Activated naive CD8-positive, alpha-beta T cell treated with anti-CD3 and anti-CD28 coated beads, Interleukin-2, amount 50 U/mL, for 24 hours (primary cell): Measurements from ENCODE around the gene PRDM5.

Experiments
- ATAC-seq: fragments of 150-1000 bp; cut with Tn5 transposase; one replicate; pipeline ENCODE4 v1.10.0; 2021
- DNase-seq: peaks from one replicate; pipeline ENCODE4 v3.0.0; 2021
- H3K27ac Mint-ChIP-seq: one replicate; pipeline ENCODE4 v1.8.0; 2021; ENCODE audit warnings: mild to moderate bottlenecking, mixed read lengths
- H3K27me3 Mint-ChIP-seq: one replicate; pipeline ENCODE4 v1.8.0; 2021; ENCODE audit warnings: mixed read lengths
- H3K36me3 Mint-ChIP-seq: one replicate; pipeline ENCODE4 v1.8.0; 2021; ENCODE audit warnings: low read depth, mixed read lengths
- H3K4me1 Mint-ChIP-seq: one replicate; pipeline ENCODE4 v1.8.0; 2021; ENCODE audit warnings: mixed read lengths
- H3K4me3 Mint-ChIP-seq: one replicate; pipeline ENCODE4 v1.8.0; 2021; ENCODE audit warnings: mild to moderate bottlenecking, moderate library complexity, mixed read lengths
- H3K9me3 Mint-ChIP-seq: one replicate; pipeline ENCODE4 v1.8.0; 2021; ENCODE audit warnings: mixed read lengths

The PRDM5 gene

DNA sequence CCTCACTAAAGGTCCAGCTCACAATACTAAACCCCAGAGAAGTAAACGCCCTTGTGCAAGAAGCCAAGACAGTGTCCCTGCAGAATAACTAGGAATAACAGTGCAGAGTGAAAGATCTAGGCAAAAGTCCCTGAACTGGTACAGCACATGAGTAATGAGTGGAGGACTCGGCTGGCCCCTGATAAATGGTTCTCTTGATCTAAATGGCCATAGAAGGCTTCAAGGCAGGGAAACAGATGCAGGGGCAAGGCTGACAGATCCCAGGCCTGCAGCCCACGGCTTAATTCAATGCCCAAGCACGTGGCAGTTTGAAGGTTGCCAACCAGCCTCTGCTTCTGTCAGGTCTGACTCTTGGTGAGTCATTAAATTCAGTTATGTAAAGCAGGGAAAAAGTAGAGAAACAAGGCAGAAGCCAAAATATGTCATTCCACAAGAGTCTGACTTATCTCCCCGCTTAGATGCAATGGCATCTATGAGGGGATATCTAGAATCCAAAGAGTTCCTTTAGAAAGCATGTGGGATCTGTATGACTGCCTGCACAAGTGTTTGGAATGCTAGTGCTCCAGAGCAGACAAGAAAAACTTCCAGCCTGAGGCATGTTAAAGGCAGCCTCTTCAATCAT is 121.3 kb downstream of the PRDM5 start:
- no peaks in the 10 kb centered on the region for H3K9me3 Mint-ChIP-seq
- DNase-seq (no peak), ATAC-seq (no peak)
- no peaks in the 10 kb centered on the region for H3K36me3 Mint-ChIP-seq
- H3K4me3 Mint-ChIP-seq = no peak overlapping the region
- no peak overlapping the region for H3K27ac Mint-ChIP-seq
- H3K4me1 Mint-ChIP-seq = no peaks in the 10 kb centered on the region
- H3K27me3 Mint-ChIP-seq = no peaks in the 10 kb centered on the region

DNA sequence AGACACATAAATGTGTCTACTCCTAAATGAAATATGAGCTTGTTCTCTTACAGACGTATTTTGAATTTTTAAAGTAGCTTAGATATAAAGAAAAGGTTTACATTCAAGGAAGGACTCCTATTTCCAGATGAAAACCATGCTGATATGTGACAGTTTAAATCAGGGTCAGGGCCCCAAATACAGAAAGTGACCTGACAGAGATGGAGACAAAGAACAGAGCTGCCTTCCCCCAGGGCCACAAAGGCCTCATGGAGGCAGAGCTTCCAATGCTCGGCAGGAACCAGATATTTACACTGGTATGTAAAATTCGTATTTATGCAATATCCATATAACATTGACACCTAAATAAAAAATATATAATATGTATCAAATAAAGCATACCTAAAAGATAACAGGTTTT is 124.0 kb downstream of the PRDM5 start:
- Mint-ChIP-seq H3K36me3 (no peaks in the 10 kb centered on the region), H3K9me3 (no peaks in the 10 kb centered on the region), H3K27ac (no peak overlapping the region), H3K27me3 (no peaks in the 10 kb centered on the region), H3K4me3 (no peak overlapping the region), H3K4me1 (no peaks in the 10 kb centered on the region)
- DNase-seq = no peak
- no peak for ATAC-seq

DNA sequence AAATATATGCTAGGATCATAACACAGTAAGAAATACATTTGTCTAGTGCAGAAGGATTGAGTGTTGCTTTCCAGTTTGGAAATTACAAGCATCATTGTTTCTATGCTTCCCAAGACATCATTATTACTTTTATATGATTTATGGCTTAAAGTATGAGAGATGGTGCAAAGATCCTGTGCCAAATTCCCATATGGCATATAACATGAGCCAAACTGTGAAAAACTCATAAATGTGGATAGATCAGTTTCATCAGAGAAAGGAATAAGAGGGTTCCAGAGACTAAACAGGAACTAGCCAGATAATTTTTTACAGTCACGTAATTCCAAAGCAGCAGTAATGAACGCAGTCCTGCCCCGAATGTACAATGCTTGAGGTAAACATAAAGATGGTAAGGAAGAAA is 126.3 kb downstream of the PRDM5 start:
- no peaks in the 10 kb centered on the region for H3K9me3 Mint-ChIP-seq
- DNase-seq (no peak), ATAC-seq (no peak)
- no peaks in the 10 kb centered on the region for H3K27me3 Mint-ChIP-seq
- no peaks in the 10 kb centered on the region for H3K36me3 Mint-ChIP-seq
- H3K4me1 Mint-ChIP-seq = peaks cover 3% of the 10 kb centered on the region
- H3K4me3 Mint-ChIP-seq = no peak overlapping the region
- no peak overlapping the region for H3K27ac Mint-ChIP-seq

DNA sequence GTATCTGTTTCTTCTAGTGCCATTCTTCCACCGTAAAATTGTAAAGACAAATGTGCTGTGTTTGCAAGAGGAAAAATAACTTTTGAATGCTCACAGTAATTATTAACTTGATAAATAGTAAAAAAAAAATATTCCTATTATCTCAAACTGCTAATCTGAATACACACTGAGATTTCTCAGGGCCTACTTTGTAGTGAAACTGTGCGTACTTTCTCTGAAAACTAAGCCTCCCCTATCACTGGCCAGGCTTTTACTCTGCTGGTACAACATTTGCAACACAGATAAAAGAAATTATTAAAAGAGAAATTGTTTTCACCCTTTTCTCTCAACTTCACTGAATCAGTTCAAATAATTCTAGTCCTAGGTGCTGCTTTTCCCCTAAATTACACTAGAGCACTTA is 137.3 kb downstream of the PRDM5 start:
- H3K9me3 Mint-ChIP-seq = no peaks in the 10 kb centered on the region
- ATAC-seq (no peak), DNase-seq (no peak)
- no peaks in the 10 kb centered on the region for H3K27me3 Mint-ChIP-seq
- no peak overlapping the region for H3K27ac Mint-ChIP-seq
- H3K36me3 Mint-ChIP-seq = no peaks in the 10 kb centered on the region
- no peak overlapping the region for H3K4me3 Mint-ChIP-seq
- no peaks in the 10 kb centered on the region for H3K4me1 Mint-ChIP-seq

DNA sequence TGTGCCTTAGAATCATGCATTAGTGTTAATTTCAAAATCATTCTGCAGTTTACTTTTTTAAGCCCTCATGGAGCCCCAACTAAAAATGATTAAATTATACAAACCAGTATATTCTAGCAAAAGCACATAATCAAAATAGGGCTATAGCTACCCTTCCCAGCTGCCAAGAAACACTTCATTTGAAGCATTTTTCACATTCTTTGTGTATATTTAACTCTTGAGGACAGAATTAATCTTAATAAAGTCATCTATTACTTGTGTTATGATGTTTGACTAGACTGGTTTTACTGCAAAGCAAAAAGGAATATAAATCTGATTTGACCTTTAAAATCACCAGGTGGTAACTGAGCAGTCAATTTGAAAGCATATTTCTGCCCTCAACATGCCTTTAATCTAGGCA is 145.1 kb downstream of the PRDM5 start:
- Mint-ChIP-seq H3K4me1 (no peaks in the 10 kb centered on the region), H3K27me3 (no peaks in the 10 kb centered on the region), H3K9me3 (no peaks in the 10 kb centered on the region), H3K4me3 (no peak overlapping the region), H3K36me3 (no peaks in the 10 kb centered on the region), H3K27ac (no peak overlapping the region)
- ATAC-seq (no peak), DNase-seq (no peak)

DNA sequence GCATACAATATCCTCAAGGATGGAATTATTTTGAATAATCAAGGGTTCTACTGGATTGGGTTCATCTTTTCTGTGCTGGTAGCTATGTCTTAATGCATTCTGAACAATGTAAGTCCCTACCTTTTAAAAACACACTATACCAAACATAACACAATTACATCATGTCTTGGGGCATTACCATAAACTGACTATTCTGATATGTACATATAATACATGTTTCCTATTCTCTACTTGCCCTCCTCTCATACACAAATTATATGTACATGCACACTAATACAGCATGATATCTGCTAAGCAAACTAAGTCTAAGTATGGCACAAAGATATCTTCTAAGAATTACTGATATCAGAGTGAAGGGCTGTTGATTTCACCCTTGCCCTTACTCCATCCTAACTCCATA is 147.1 kb downstream of the PRDM5 start:
- no peaks in the 10 kb centered on the region for H3K4me1 Mint-ChIP-seq
- ATAC-seq (no peak), DNase-seq (no peak)
- no peak overlapping the region for H3K4me3 Mint-ChIP-seq
- no peaks in the 10 kb centered on the region for H3K36me3 Mint-ChIP-seq
- H3K27me3 Mint-ChIP-seq = no peaks in the 10 kb centered on the region
- no peaks in the 10 kb centered on the region for H3K9me3 Mint-ChIP-seq
- no peak overlapping the region for H3K27ac Mint-ChIP-seq

DNA sequence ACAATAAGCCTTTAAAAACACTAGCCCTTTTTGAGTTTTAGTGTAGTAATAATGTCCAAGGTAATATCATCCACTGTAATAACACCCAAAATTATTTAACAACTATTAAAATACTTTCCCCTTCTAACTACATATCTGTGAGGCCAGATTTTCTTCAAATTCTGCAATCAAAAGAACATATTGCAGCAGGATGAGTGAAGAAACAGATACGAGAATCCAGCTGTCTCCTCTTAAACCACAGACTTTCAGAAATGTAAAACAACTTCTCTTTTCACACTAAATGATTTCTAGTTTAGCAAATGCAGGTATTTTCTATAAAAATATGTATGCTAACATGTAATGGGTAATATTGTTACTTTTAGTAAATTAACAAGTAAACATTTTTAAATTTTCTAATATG is 148.9 kb downstream of the PRDM5 start:
- no peak overlapping the region for H3K27ac Mint-ChIP-seq
- H3K9me3 Mint-ChIP-seq = no peaks in the 10 kb centered on the region
- H3K4me1 Mint-ChIP-seq = no peaks in the 10 kb centered on the region
- ATAC-seq (no peak), DNase-seq (no peak)
- no peaks in the 10 kb centered on the region for H3K36me3 Mint-ChIP-seq
- no peak overlapping the region for H3K4me3 Mint-ChIP-seq
- no peaks in the 10 kb centered on the region for H3K27me3 Mint-ChIP-seq

DNA sequence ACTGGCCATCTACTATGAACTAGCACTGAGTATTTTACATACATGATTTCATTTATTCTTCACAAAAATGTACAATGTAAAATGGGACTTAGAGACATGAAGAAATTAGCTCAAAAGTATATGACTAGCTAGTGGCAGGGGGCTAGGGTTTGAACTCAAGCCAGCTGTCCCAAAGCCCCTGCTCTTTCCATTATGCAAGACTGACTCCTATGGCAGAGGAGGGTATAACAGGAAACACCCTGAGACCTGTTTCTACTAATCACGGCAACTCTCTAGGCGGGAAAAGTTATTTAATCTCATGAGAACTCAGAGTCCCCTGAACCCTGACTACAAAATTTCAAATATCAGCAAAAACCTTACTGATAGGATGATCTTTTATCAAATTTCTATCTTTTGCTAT is 150.6 kb downstream of the PRDM5 start:
- H3K4me3 Mint-ChIP-seq = no peak overlapping the region
- no peak for ATAC-seq
- H3K4me1 Mint-ChIP-seq = no peaks in the 10 kb centered on the region
- DNase-seq = no peak
- H3K9me3 Mint-ChIP-seq = peaks cover 3% of the 10 kb centered on the region
- no peaks in the 10 kb centered on the region for H3K27me3 Mint-ChIP-seq
- no peaks in the 10 kb centered on the region for H3K36me3 Mint-ChIP-seq
- H3K27ac Mint-ChIP-seq = no peak overlapping the region

DNA sequence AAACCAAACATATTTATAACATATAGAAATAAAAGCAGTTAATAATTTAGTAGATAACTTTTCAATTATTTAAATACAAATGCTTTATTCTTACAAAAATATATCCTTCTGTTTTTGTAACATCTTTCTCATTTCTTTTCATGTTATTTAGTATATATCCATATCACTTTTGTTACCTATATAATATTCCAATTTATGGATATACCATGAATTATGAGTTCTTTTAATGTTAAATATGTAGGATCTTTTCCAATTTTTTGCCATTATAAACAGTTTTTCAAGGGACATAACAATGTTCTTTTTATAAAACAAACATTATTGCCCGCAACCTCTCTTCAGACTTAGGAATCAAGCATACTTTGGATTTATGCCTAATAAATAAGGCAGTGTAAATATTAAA is 151.6 kb downstream of the PRDM5 start:
- no peak for ATAC-seq
- Mint-ChIP-seq H3K9me3 (peaks cover 3% of the 10 kb centered on the region), H3K4me3 (no peak overlapping the region), H3K27ac (no peak overlapping the region), H3K27me3 (peaks cover 1% of the 10 kb centered on the region), H3K36me3 (no peaks in the 10 kb centered on the region), H3K4me1 (no peaks in the 10 kb centered on the region)
- no peak for DNase-seq

DNA sequence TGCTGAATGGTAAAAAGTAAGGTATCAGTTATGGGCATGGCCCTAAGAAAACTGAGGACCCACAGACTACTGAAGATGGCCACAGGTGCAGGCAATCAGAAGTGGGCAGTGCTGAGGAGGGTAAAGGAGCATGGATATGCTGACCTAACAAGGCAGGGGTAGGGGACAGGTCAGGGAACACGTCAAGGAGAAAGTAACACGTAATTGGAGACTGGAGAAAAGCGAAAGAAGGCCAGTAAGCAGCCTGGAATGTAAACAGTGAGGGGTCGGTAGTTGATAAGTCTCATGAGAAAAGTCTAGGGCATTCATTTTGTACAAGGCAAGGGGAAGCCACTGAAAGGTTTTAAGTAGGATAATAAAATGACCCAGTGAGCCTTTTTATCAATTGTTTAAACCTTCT is 153.3 kb downstream of the PRDM5 start:
- no peak for ATAC-seq
- no peak for DNase-seq
- no peaks in the 10 kb centered on the region for H3K36me3 Mint-ChIP-seq
- H3K27me3 Mint-ChIP-seq = peaks cover 1% of the 10 kb centered on the region
- no peak overlapping the region for H3K27ac Mint-ChIP-seq
- no peak overlapping the region for H3K4me3 Mint-ChIP-seq
- H3K9me3 Mint-ChIP-seq = peaks cover 3% of the 10 kb centered on the region
- no peaks in the 10 kb centered on the region for H3K4me1 Mint-ChIP-seq

DNA sequence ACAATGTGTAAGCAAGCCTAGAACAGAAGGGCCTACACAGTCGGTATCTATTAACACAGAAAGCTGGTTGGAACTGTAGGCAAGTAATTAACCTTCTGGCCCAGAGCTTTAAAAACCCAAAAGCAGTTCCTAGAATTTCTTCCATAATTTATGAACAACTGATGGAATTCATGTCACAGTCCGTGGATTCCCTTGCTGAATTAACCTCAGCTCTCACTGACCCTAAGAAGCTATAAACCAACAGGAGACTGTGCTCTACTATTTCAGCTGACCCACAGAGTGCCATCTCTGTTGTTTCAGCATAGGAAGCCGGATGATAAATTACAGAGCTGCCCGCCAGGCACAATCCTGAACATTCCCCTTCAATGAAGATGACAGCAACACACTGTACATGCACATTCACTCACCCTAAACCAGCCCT is 157.3 kb downstream of the PRDM5 start:
- Mint-ChIP-seq H3K27ac (no peak overlapping the region), H3K4me3 (no peak overlapping the region)

DNA sequence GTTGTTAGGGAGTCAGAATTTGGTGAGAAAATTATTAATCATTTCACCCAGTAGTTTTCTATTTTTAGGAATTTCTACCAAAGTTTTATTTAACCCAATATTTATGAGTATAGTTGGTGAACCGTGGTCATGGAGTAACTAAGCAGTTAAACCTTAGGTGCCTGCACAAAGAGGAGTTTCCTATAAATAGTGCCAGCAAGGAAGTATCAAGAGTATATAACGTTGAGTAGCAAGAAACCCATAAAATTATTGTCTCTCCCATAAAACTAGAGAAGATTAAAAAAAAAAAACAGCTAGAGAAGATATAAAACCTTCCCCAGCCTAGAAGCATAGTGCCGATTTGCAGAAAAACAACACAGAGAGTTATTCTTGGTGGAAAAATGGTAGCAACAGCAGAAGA is 158.9 kb downstream of the PRDM5 start:
- Mint-ChIP-seq H3K36me3 (no peaks in the 10 kb centered on the region), H3K27me3 (peaks cover 3% of the 10 kb centered on the region), H3K4me3 (no peak overlapping the region), H3K27ac (no peak overlapping the region), H3K9me3 (peaks cover 3% of the 10 kb centered on the region), H3K4me1 (no peaks in the 10 kb centered on the region)
- DNase-seq (no peak), ATAC-seq (no peak)

More for the DNA sequence above, 157.3 kb downstream of the PRDM5 start:
- Mint-ChIP-seq H3K36me3 (no peaks in the 10 kb centered on the region), H3K9me3 (peaks cover 3% of the 10 kb centered on the region), H3K27me3 (peaks cover 3% of the 10 kb centered on the region), H3K4me1 (no peaks in the 10 kb centered on the region)
- ATAC-seq (no peak), DNase-seq (no peak)

DNA sequence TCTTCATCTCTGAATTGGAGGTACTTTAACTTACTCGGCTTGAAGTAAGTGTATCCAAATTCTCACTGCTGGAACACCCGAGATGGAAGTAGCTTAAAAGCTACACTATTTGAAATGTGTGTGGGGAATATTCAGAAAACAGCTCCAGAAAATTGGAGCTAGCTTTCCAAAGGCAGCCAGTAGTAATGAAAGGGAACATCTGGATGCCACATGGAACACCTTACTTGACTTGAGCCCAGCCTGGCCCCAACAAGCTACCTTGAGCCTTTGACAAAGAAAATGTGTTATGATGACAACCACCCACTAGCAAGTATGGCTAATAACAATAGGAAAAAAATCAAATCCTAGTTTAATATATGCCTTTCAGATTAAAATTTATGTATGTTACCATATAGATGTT is 161.5 kb downstream of the PRDM5 start:
- Mint-ChIP-seq H3K4me3 (no peak overlapping the region), H3K4me1 (no peaks in the 10 kb centered on the region), H3K9me3 (no peaks in the 10 kb centered on the region), H3K27ac (no peak overlapping the region), H3K27me3 (peaks cover 2% of the 10 kb centered on the region), H3K36me3 (no peaks in the 10 kb centered on the region)
- no peak for ATAC-seq
- no peak for DNase-seq

DNA sequence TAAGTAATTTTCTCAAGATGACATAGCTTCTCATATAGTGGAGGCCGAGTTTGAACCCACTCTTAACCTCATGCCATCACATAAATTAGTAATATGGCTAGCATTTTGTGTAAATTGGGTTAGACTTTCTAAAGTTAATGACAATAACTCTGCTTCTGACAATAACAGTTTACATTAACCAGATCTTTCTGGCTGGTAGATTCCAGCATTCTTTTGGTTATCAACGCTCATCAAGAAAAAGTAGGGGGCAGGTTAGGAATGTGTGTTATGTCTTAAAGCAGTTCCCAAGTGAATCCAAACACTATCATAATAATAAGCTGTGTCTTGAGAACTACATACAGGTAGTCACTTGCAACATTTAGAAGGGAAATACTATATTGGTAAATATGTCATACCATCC is 162.5 kb downstream of the PRDM5 start:
- Mint-ChIP-seq H3K4me3 (no peak overlapping the region), H3K27ac (no peak overlapping the region), H3K27me3 (peaks cover 2% of the 10 kb centered on the region), H3K36me3 (no peaks in the 10 kb centered on the region), H3K4me1 (no peaks in the 10 kb centered on the region), H3K9me3 (no peaks in the 10 kb centered on the region)
- ATAC-seq (no peak), DNase-seq (no peak)

DNA sequence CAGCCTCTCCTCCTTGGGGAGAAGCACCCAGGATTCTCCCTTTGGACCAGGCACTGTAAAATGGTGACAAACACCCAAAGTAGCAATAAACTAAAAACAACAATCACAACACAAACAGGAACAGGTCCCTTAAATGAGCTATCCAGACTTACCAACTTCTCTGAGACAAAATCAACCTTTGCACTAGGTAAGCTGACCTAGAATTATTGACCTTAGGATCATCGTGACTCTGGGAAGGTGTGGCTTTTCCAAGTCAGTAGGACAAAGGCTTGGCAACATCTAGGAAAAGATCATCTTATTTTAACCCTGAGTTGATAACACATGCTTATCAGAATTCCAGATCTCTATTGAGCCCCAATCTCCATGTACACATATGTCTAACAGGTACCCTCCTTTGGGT is 166.7 kb downstream of the PRDM5 start:
- Mint-ChIP-seq H3K27me3 (no peaks in the 10 kb centered on the region), H3K9me3 (peaks cover 6% of the 10 kb centered on the region), H3K27ac (no peak overlapping the region), H3K4me1 (no peaks in the 10 kb centered on the region), H3K36me3 (no peaks in the 10 kb centered on the region), H3K4me3 (no peak overlapping the region)
- no peak for DNase-seq
- no peak for ATAC-seq

DNA sequence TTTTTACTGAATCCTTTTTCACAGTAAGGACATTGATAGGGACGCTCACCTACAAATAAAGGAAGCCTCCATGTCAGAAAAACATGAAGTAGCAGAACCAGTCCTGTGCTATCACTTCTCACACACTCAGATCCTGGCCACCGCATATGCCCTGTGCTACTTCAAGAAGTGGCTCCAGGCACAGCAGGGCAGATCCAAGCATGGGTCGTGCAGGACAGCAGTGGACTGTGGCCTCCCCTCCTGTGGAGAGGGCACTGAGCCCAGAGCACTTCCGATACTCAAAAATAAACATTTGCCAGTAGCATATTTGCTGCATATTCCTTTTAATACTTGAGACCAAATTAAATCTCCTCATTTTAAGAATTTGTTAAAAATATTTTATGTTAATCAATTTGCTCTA is 167.9 kb downstream of the PRDM5 start:
- H3K36me3 Mint-ChIP-seq = no peaks in the 10 kb centered on the region
- no peak overlapping the region for H3K4me3 Mint-ChIP-seq
- peaks cover 10% of the 10 kb centered on the region for H3K9me3 Mint-ChIP-seq
- H3K27ac Mint-ChIP-seq = no peak overlapping the region
- ATAC-seq (no peak), DNase-seq (no peak)
- H3K4me1 Mint-ChIP-seq = no peaks in the 10 kb centered on the region
- H3K27me3 Mint-ChIP-seq = no peaks in the 10 kb centered on the region
